ENCODE measurements around the gene DHX15.
"Not testable (repeated sequence)": the region's sequence is repeated elsewhere in the genome, so short reads cannot be mapped to it uniquely, and the experiment has no call there.

DHX15 gene

GRCh38 chr4:24513718-24514117 lies 70.6 kb downstream of the DHX15 start:
- H3K4me3 ChIP-seq (ENCODE audit: low read length) = no peak overlapping the region
- DNase-seq (ENCODE audit: low read depth) = no peak
- TF ChIP-seq CTCF (conservative IDR thresholded peaks at IDR 0.05; ENCODE audit: low read length) = no peak

- no peak overlapping the region for H3K4me3 ChIP-seq (ENCODE audit: low read length)
- no peak for TF ChIP-seq CTCF (conservative IDR thresholded peaks at IDR 0.05; ENCODE audit: low read length)
- peak; percentile 36 for DNase-seq (ENCODE audit: low read depth)
Measured at GRCh38 chr4:24511371-24512063, 72.8 kb downstream of the DHX15 start.

GRCh38 chr4:24510091-24510490 lies 74.3 kb downstream of the DHX15 start:
- no peak for DNase-seq (ENCODE audit: low read depth)
- TF ChIP-seq CTCF (conservative IDR thresholded peaks at IDR 0.05; ENCODE audit: low read length) = no peak
- no peak overlapping the region for H3K4me3 ChIP-seq (ENCODE audit: low read length)

- no peak overlapping the region for H3K4me3 ChIP-seq (ENCODE audit: low read length)
- TF ChIP-seq CTCF (conservative IDR thresholded peaks at IDR 0.05; ENCODE audit: low read length) = no peak
- DNase-seq (ENCODE audit: low read depth) = no peak
Measured at GRCh38 chr4:24508541-24508940, 75.8 kb downstream of the DHX15 start.

GRCh38 chr4:24507439-24507838 lies 76.9 kb downstream of the DHX15 start:
- no peak overlapping the region for H3K4me3 ChIP-seq (ENCODE audit: low read length)
- DNase-seq (ENCODE audit: low read depth) = no peak
- no peak for TF ChIP-seq CTCF (conservative IDR thresholded peaks at IDR 0.05; ENCODE audit: low read length)

GRCh38 chr4:24503090-24503489 lies 81.3 kb downstream of the DHX15 start:
- DNase-seq (ENCODE audit: low read depth); H3K4me3 ChIP-seq (ENCODE audit: low read length): not testable (repeated sequence)

GRCh38 chr4:24497221-24497620 lies 87.1 kb downstream of the DHX15 start:
- DNase-seq (ENCODE audit: low read depth) = no peak
- no peak for TF ChIP-seq CTCF (conservative IDR thresholded peaks at IDR 0.05; ENCODE audit: low read length)
- H3K4me3 ChIP-seq (ENCODE audit: low read length) = no peak overlapping the region
